HepG2 (cell line): ENCODE data around the gene TH. TPM values are rescaled to one million over a fixed set of nuclear protein-coding genes. Genes with fewer than 3 reads are reported as not detected.

ENCODE experiments used
- AHR ChIP-seq: IDR thresholded peaks from 2 replicates; pipeline ENCODE4 v1.6.1; 2018; ENCODE audit warnings: missing genetic modification reagents, missing compliant biosample characterization
- HOXA7 ChIP-seq: sonication (generic); formaldehyde crosslinking; IDR thresholded peaks from 2 replicates; pipeline ENCODE4 v1.8.1; 2022; ENCODE audit warnings: mild to moderate bottlenecking, missing genetic modification reagents, moderate library complexity
- IRF2 ChIP-seq: IDR thresholded peaks from 2 replicates; pipeline ENCODE4 v1.6.1; 2018; ENCODE audit warnings: missing genetic modification reagents, missing compliant biosample characterization
- MAFG ChIP-seq: sonication (generic); formaldehyde crosslinking; IDR thresholded peaks from 2 replicates; pipeline ENCODE4 v1.5.1; 2020; ENCODE audit warnings: mild to moderate bottlenecking, missing genetic modification reagents
- MTF2 ChIP-seq: sonication (generic); formaldehyde crosslinking; IDR thresholded peaks from 2 replicates; pipeline ENCODE4 v1.5.0; 2020; ENCODE audit warnings: missing genetic modification reagents, borderline replicate concordance
- NFIB ChIP-seq: sonication (generic); formaldehyde crosslinking; IDR thresholded peaks from 2 replicates; pipeline ENCODE4 v1.9.0; 2021; ENCODE audit warnings: missing genetic modification reagents, mild to moderate bottlenecking, borderline replicate concordance
- NR1H2 ChIP-seq: sonication (generic); formaldehyde crosslinking; IDR thresholded peaks from 2 replicates; pipeline ENCODE4 v1.8.1; 2022; ENCODE audit warnings: low read depth, missing genetic modification reagents, borderline replicate concordance
- POLR2G ChIP-seq: fragments of 200-400 bp; formaldehyde crosslinking; IDR thresholded peaks from 2 replicates; pipeline ENCODE4 v1.6.1; 2018; ENCODE audit warnings: mild to moderate bottlenecking, low read depth, low read length, moderate library complexity
- PPARG ChIP-seq: conservative IDR thresholded peaks from 2 replicates; pipeline ENCODE4 v1.6.1; 2016; ENCODE audit warnings: missing biosample characterization, missing genetic modification reagents
- PTBP1 ChIP-seq: fragments of 200-400 bp; formaldehyde crosslinking; IDR thresholded peaks from 2 replicates; pipeline ENCODE4 v1.6.1; 2018; ENCODE audit warnings: low read length, low read depth; ENCODE audit not compliant: poor library complexity, severe bottlenecking
- SOX13 ChIP-seq, 3 experiments: fragments of 450-650 bp in 1 of 3; sonication (generic) in 1 of 3; formaldehyde crosslinking in 1 of 3; IDR thresholded peaks in 2 of 3; conservative IDR thresholded peaks in 1 of 3; 2 replicates each; pipeline versions ENCODE4 v1.5.0 to v1.6.1; 2016 to 2020; ENCODE audit warnings: antibody characterized with exemption in 1 of 3, mild to moderate bottlenecking in 1 of 3, missing compliant biosample characterization in 1 of 3, missing genetic modification reagents in 1 of 3, moderate library complexity in 1 of 3
- THYN1 ChIP-seq: sonication (generic); formaldehyde crosslinking; IDR thresholded peaks from 2 replicates; pipeline ENCODE4 v1.8.1; 2023; ENCODE audit warnings: low read depth, mild to moderate bottlenecking, moderate library complexity, missing genetic modification reagents, borderline replicate concordance
- ZBTB7A ChIP-seq: sonication (generic); formaldehyde crosslinking; IDR thresholded peaks from 2 replicates; pipeline ENCODE4 v1.8.0; 2022; ENCODE audit warnings: mild to moderate bottlenecking, missing genetic modification reagents
- ZMYM4 ChIP-seq: sonication (generic); formaldehyde crosslinking; IDR thresholded peaks from 2 replicates; pipeline ENCODE4 v1.8.1; 2023; ENCODE audit warnings: mild to moderate bottlenecking, missing genetic modification reagents
- ZNF260 ChIP-seq: sonication (generic); formaldehyde crosslinking; IDR thresholded peaks from 2 replicates; pipeline ENCODE4 v1.4.0; 2020; ENCODE audit warnings: missing genetic modification reagents, low read depth, mild to moderate bottlenecking, borderline replicate concordance
- ZNF614 ChIP-seq: IDR thresholded peaks from 2 replicates; pipeline ENCODE4 v1.6.1; 2018; ENCODE audit warnings: missing biosample characterization, missing genetic modification reagents, inconsistent platforms, borderline replicate concordance
- ZNF629 ChIP-seq: sonication (generic); formaldehyde crosslinking; conservative IDR thresholded peaks from 2 replicates; pipeline ENCODE4 v1.5.0; 2020; ENCODE audit warnings: missing genetic modification reagents
- ZNF777 ChIP-seq: sonication (generic); formaldehyde crosslinking; IDR thresholded peaks from 2 replicates; pipeline ENCODE4 v1.4.0; 2020; ENCODE audit warnings: missing genetic modification reagents
- ZNF883 ChIP-seq: sonication (generic); formaldehyde crosslinking; IDR thresholded peaks from 2 replicates; pipeline ENCODE4 v1.5.1; 2020; ENCODE audit warnings: mild to moderate bottlenecking, missing genetic modification reagents; ENCODE audit errors: not compliant biosample characterization
- ZSCAN9 ChIP-seq: IDR thresholded peaks from 2 replicates; pipeline ENCODE4 v1.6.1; 2016; ENCODE audit warnings: borderline replicate concordance
- polyA plus RNA-seq, 8 experiments: library from polyadenylated mRNA; depleted of rRNA in 3 of 8; stranded (reverse) in 7 of 8; unstranded in 1 of 8; fragments of >200 nt; fragmentation: Illumina TruSeq in 4 of 8; extraction: Trizol in 4 of 8; gene quantifications; 2 replicates each; pipeline versions ENCODE4 v1.2.1 to v1.2.3, GENCODE V29; 2011 to 2016; ENCODE audit warnings: low read depth in 4 of 8, missing spikeins in 1 of 8, mixed read lengths in 1 of 8; ENCODE audit not compliant: insufficient read depth in 1 of 8
- total RNA-seq, 5 experiments: library from RNA; depleted of rRNA; stranded (reverse); fragments of >200 nt; fragmentation: Illumina TruSeq; extraction: Trizol; gene quantifications; 2 replicates each; pipeline ENCODE4 v1.2.3, GENCODE V29; 2016; ENCODE audit warnings: low read depth in 1 of 5
- TF ChIP-seq, protein P1 (sequence below): sonication (generic); formaldehyde crosslinking; IDR thresholded peaks from 2 replicates; pipeline ENCODE4 v1.5.1; 2020; ENCODE audit warnings: missing genetic modification reagents, mild to moderate bottlenecking, borderline replicate concordance
- TF ChIP-seq, protein P2 (sequence below): sonication (generic); formaldehyde crosslinking; IDR thresholded peaks from 2 replicates; pipeline ENCODE4 v1.8.0; 2022; ENCODE audit warnings: missing genetic modification reagents, mild to moderate bottlenecking, moderate library complexity, borderline replicate concordance
- TF ChIP-seq, protein P3 (sequence below): sonication (generic); formaldehyde crosslinking; IDR thresholded peaks from 2 replicates; pipeline ENCODE4 v1.5.0; 2020; ENCODE audit warnings: missing genetic modification reagents
- TF ChIP-seq, protein P4 (sequence below): fragments of 450-650 bp; IDR thresholded peaks from 2 replicates; pipeline ENCODE4 v1.6.1; 2017

Gene TH
- total and polyA plus RNA-seq, 2 of the 13 experiments (the other 11 are each of a cell fraction or from before 2014, with no cell fraction given) = 0.36 TPM; not detected in 1

DNA sequence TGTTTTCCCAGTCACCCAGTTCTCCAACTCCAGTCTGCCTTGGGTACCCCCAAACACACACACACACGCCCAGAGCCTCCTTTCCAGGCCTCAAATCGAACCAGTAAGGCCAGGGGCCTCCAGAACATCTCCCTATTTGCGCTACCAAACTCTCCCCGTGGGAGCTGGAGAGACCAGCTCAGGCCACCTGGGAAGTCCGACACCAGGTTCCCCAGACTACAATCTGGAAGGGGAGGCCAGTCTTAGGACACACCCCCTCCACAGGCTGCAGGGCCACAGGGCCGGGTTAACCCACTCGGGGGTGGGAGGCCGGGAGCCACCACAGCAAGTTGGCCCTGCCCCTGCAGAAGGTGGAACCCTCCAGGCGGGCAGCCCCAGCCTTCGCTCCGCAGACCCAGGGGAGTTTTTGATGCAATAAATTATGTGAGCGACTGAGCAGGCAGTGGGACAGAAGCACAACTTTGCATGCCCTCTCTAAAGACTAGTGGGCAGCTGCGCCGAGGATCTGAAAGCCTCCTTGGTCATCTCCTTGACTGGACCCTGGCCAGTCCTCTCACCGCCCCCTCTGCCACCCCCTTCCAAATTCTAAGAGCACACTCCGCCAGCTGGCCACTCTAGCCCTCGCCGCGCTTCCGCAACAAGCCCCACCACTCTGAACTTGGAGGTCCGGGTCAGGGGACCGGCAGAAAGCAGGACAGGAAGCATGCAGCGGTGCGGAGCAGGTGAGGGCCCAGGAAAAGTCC lies 35.2 kb downstream of the TH start (continued):
- TF ChIP-seq, protein P1, sequence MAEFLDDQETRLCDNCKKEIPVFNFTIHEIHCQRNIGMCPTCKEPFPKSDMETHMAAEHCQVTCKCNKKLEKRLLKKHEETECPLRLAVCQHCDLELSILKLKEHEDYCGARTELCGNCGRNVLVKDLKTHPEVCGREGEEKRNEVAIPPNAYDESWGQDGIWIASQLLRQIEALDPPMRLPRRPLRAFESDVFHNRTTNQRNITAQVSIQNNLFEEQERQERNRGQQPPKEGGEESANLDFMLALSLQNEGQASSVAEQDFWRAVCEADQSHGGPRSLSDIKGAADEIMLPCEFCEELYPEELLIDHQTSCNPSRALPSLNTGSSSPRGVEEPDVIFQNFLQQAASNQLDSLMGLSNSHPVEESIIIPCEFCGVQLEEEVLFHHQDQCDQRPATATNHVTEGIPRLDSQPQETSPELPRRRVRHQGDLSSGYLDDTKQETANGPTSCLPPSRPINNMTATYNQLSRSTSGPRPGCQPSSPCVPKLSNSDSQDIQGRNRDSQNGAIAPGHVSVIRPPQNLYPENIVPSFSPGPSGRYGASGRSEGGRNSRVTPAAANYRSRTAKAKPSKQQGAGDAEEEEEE (CRISPR knock-in tag) = 0 out of 2 replicates have a peak, but pooled peaks have one; percentile 79
- TF ChIP-seq ZNF629 (CRISPR knock-in tag) (no peak), ZNF777 (CRISPR knock-in tag) (no peak), PTBP1 (no peak), ZNF883 (CRISPR knock-in tag) (no peak), HOXA7 (CRISPR knock-in tag) (no peak), MTF2 (CRISPR knock-in tag) (no peak; the same call in 1 of the 2 replicates), ZSCAN9 (CRISPR knock-in tag) (no peak), ZNF260 (no peak), ZNF614 (CRISPR knock-in tag) (no peak), IRF2 (CRISPR knock-in tag) (no peak), SOX13 (IDR thresholded peaks at IDR 0.05) (no peak), SOX13 (CRISPR knock-in tag; conservative IDR thresholded peaks at IDR 0.05 in 1 of 2, IDR thresholded peaks at IDR 0.05 in 1 of 2) (no peak), THYN1 (CRISPR knock-in tag) (no peak), MAFG (CRISPR knock-in tag) (no peak), POLR2G (no peak), ZMYM4 (CRISPR knock-in tag) (no peak), NFIB (CRISPR knock-in tag) (no peak), NR1H2 (CRISPR knock-in tag) (no peak), PPARG (no peak), ZBTB7A (no peak), AHR (CRISPR knock-in tag) (no peak)
- TF ChIP-seq, protein P2, sequence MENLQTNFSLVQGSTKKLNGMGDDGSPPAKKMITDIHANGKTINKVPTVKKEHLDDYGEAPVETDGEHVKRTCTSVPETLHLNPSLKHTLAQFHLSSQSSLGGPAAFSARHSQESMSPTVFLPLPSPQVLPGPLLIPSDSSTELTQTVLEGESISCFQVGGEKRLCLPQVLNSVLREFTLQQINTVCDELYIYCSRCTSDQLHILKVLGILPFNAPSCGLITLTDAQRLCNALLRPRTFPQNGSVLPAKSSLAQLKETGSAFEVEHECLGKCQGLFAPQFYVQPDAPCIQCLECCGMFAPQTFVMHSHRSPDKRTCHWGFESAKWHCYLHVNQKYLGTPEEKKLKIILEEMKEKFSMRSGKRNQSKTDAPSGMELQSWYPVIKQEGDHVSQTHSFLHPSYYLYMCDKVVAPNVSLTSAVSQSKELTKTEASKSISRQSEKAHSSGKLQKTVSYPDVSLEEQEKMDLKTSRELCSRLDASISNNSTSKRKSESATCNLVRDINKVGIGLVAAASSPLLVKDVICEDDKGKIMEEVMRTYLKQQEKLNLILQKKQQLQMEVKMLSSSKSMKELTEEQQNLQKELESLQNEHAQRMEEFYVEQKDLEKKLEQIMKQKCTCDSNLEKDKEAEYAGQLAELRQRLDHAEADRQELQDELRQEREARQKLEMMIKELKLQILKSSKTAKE (CRISPR knock-in tag) = peak; percentile 16; the same call in 1 of the 2 replicates
- TF ChIP-seq, protein P3, sequence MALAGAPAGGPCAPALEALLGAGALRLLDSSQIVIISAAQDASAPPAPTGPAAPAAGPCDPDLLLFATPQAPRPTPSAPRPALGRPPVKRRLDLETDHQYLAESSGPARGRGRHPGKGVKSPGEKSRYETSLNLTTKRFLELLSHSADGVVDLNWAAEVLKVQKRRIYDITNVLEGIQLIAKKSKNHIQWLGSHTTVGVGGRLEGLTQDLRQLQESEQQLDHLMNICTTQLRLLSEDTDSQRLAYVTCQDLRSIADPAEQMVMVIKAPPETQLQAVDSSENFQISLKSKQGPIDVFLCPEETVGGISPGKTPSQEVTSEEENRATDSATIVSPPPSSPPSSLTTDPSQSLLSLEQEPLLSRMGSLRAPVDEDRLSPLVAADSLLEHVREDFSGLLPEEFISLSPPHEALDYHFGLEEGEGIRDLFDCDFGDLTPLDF (CRISPR knock-in tag) = no peak
- TF ChIP-seq, protein P4, sequence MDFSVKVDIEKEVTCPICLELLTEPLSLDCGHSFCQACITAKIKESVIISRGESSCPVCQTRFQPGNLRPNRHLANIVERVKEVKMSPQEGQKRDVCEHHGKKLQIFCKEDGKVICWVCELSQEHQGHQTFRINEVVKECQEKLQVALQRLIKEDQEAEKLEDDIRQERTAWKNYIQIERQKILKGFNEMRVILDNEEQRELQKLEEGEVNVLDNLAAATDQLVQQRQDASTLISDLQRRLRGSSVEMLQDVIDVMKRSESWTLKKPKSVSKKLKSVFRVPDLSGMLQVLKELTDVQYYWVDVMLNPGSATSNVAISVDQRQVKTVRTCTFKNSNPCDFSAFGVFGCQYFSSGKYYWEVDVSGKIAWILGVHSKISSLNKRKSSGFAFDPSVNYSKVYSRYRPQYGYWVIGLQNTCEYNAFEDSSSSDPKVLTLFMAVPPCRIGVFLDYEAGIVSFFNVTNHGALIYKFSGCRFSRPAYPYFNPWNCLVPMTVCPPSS = no peak
